ENCODE results near the gene TRIO. TPM values are rescaled to one million over a fixed set of nuclear protein-coding genes. Genes with fewer than 3 reads are reported as not detected.
"Not testable (repeated sequence)": the region's sequence is repeated elsewhere in the genome, so short reads cannot be mapped to it uniquely, and the experiment has no call there.

Gene TRIO
- total RNA-seq, 2 experiments from 2014 or later: 3.7 to 4.2 TPM

DNA sequence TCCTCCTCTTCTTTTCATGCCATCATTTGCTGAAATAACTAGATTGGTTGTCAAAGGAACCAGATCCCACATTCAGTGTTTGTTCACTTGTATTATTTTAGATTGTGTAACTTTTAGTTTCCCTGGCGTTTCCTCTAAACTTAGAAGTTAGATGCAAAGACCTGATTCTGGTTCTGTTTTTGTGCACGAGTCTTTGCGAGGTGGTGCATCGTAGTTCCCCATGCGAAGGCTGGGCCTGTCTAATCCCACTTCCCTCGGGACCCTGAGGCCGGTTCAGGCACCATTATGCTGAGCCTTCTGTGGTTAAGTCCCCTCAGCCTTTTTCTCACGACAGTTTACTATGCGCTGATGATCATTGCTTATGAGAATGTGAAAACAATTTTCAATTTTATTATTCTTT lies 219.3 kb downstream of the TRIO start:
- CTCF ChIA-PET: interaction anchor here (1.3 to 4.8 kb wide), 3 partner anchors 11 to 286 kb away, joined by 4 to 45 read pairs (median 7); no protein-coding TSS in a partner anchor
- POLR2A ChIA-PET: no interaction called here

DNA sequence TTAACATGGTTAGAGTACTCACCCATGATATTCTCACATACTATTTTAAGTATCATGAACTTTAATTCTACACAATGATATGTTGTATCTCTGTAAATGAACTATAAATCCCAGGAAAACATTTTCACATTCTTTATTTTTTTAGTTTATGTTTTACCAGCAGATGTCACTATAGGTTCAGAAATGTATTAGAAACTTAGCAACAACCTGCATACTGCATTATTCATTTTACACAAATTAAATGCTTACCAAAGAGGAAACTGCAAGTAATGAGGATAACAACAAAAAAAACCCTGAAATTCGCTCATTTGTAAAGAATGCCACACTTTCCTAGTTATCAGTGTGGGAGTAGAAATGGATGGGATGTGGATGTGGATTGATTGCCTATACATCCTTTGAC lies 221.0 kb downstream of the TRIO start:
- POLR2A ChIA-PET: no interaction called here
- CTCF ChIA-PET: interaction anchor here (0.8 to 4.8 kb wide), 7 partner anchors 22 to 293 kb away, joined by 3 to 45 read pairs (median 4); no protein-coding TSS in a partner anchor

DNA sequence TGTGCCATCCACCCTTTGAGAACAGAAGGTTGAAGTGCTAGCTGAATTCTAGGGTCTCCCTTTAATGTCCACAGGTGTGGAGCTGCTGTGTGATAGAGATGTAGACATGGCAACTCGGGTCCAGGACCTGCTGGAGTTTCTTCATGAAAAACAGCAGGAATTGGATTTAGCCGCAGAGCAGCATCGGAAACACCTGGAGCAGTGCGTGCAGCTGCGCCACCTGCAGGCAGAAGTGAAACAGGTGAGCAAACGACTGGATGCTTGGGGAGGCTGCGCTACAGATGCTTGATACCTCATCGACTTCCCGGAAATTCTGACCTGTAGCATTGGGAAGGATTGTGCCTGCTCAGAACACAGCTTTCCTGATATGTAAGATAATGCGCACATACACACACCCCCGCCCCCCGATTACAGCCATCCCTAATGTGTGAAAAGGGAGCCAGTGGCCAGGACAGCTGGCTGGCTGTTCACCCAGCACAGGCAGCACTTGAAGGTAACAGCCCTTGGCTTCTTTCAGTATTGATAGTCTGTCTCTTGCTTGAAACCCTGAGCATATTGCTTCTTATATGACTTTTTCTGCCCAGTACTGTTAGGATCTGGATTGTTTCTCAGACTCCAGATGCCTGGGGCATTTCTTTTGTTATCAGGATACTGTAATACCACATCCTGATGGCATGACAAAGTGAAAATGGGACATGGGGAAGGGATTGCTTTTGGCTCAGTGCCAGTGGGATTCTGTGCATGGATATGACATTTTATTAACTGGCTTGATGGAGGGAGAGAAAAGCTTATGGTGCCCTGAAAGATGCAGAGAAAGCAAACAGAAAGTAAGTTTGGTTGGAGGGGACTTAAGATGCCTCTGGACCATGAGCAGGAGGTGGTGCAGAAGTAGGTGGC lies 221.7 kb downstream of the TRIO start:
- ChIA-PET POLR2A (no interaction called here), CTCF (interaction anchor here (0.6 to 4.8 kb wide), 9 partner anchors 13 to 293 kb away, joined by 3 to 45 read pairs (median 4); no protein-coding TSS in a partner anchor)

DNA sequence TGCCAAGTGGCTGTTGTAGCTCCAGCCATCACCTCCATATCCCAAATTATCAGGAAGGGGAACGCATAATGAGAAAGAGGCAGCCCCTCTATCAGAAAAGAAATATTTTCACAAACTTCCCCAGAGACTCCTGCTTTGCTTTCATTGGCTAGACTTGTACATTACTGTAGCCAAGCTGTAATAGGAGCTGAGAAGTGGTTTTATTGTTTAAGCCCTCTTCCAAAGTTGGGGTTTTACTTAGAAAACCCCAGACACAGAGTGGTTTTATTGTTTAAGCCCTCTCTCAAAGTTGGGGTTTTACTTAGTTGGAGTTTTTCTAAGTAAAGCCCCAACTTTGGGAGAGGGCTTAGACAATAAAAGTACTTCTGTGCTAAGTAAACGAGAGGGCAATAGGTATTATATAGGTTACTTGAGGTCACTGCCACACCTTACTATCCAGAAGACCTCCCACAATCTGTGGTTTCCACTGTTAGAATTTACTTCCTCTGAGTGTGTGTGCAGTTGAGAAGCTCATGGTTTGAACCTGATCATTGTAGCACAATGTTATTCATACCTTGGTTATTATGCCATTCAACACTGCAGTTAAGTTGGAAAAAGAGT lies 222.8 kb downstream of the TRIO start:
- ChIA-PET CTCF (interaction anchor here (0.7 to 4.8 kb wide), 4 partner anchors 14 to 282 kb away, joined by 3 to 45 read pairs (median 4); no protein-coding TSS in a partner anchor), POLR2A (interaction anchor here (0.6 to 1.1 kb wide), 2 partner anchors 47 to 281 kb away, joined by 4 read pairs; no protein-coding TSS in a partner anchor)

DNA sequence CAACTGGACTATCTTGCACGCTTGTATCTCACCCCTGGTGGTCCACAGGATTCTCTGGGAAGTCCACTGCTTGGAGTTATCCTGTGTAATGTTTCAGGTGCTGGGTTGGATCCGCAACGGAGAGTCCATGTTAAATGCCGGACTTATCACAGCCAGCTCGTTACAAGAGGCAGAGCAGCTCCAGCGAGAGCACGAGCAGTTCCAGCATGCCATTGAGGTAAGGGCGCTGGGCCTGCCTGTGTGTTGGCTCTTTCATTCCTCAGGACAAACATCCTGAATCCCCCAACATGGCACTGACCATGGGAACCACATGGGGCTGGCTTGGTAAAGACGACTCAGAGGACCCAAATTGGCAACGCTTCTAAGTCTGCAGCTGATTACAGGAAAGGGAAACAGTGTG lies 223.6 kb downstream of the TRIO start:
- ChIA-PET CTCF (interaction anchor here (4.8 kb wide), 1 partner anchor 282 kb away, joined by 45 read pairs; no protein-coding TSS in a partner anchor), POLR2A (interaction anchor here (1.1 kb wide), 1 partner anchor 47 kb away, joined by 4 read pairs; no protein-coding TSS in a partner anchor)

DNA sequence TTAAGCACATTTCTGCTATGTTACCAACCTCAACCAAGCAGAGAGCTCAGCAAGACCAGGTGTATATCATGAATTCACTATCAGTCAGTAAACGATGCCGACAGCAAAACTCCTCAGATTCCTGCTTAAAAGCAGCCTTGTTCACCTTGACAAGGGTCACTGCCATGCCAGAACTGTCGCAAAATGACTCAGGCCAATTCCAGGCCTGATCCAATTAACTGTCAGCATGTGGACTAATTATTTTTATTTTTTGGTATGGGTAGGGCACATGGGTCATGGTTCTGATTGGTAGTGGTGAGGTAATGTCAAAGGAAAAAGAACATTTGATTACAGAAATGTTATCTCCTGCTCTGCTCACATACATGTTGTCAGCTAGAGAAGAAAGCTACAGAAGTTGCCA lies 224.2 kb downstream of the TRIO start:
- ChIA-PET POLR2A (no interaction called here), CTCF (interaction anchor here (4.8 kb wide), 1 partner anchor 281 kb away, joined by 45 read pairs; no protein-coding TSS in a partner anchor)

DNA sequence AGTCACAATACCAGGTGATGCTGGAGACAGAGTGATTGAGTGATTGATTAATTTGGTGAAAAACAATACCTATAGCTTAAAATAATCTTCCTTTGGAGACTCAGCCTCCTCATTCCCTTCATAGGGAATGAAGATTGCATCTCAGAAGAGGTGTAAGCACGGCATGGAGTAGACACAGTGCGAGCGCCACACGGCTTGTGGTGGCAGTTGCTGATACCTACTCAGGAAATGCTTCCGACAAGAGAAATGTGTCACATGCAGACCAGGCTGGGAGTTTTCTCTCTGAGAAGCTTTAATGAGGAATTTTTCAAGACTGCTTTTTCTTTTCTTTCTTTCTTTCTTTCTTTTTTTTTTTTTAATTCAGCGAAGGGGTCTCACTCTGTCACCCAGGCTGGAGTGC lies 226.6 kb downstream of the TRIO start:
- CTCF ChIA-PET: interaction anchor here (3.7 kb wide), 1 partner anchor 278 kb away, joined by 16 read pairs; no protein-coding TSS in a partner anchor
- POLR2A ChIA-PET: no interaction called here

DNA sequence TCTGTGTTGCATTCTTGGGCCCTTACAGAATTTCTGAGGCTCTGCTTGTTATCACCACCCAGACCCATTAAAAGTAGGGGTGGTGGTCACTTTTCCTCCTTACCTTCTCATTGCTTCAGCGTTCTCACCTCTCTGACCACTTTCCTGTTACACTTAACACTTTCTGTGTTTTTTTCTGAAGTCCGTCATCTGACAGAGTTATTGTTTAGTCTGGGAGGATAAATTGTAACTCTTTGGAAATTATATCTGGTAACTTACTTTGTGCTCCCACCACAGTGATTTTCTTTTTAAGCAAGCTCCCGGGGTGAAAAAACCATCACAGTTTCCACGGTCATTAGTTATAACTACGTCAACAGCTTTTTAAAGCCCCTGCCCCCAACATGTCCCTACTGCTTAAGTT lies 227.2 kb downstream of the TRIO start:
- ChIA-PET CTCF (interaction anchor here (3.7 kb wide), 1 partner anchor 278 kb away, joined by 16 read pairs; no protein-coding TSS in a partner anchor), POLR2A (no interaction called here)

DNA sequence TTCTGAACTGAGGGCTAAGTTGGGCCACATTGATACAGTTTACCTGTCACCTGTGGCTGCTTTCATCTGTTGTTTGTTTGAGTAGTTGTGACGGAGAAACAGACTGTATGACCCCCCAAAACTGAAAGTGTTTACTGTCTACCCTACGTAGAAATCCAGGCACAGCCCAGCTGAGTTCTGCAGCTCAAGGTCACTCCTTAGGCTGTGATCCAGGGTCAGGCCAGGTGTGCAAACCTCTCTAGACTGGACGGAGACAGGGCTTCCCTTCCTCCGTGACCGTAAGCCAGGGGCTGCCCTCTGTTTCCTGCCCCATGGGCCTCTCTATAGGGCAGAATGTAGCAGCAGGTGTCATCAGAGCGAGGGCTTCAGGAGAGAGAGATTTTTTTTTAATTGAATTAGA lies 230.5 kb downstream of the TRIO start:
- ChIA-PET CTCF (no interaction called here), POLR2A (no interaction called here)

DNA sequence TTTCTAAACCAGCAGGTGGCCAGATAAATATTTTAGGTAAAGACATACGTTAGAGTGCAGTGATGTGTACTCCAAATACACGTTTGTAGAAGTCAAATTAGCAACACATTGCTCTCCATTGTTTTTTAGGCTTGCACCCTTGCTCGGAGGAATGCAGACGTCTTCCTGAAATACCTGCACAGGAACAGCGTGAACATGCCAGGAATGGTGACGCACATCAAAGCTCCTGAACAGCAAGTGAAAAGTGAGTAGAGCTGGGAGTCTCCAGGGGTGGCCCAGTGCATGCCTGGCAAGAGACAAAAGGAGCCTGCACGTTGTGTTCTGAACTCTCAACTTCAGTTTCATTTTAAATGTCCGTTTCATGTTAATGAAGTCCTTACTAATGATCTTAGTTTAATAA lies 231.0 kb downstream of the TRIO start:
- ChIA-PET POLR2A (no interaction called here), CTCF (no interaction called here)

DNA sequence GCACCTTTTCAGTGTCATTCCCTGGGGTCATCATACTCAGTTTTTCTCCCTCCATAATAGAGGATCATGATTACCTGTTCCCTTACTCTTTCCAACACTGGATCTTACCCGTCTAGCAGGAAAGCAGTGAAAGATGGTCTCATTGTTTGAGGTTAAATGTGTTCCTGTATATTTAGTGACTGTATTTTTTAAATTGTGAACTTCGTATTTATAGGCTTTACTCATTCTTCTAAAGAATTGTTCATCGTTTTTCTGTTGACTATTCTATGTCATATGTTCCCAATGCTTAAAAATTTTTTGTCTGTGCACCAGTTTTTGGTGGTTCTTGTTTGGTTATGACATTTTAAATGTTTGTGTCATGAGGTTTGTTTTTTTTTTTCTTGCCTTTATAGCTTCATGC lies 233.6 kb downstream of the TRIO start:
- ChIA-PET CTCF (no interaction called here), POLR2A (no interaction called here)

DNA sequence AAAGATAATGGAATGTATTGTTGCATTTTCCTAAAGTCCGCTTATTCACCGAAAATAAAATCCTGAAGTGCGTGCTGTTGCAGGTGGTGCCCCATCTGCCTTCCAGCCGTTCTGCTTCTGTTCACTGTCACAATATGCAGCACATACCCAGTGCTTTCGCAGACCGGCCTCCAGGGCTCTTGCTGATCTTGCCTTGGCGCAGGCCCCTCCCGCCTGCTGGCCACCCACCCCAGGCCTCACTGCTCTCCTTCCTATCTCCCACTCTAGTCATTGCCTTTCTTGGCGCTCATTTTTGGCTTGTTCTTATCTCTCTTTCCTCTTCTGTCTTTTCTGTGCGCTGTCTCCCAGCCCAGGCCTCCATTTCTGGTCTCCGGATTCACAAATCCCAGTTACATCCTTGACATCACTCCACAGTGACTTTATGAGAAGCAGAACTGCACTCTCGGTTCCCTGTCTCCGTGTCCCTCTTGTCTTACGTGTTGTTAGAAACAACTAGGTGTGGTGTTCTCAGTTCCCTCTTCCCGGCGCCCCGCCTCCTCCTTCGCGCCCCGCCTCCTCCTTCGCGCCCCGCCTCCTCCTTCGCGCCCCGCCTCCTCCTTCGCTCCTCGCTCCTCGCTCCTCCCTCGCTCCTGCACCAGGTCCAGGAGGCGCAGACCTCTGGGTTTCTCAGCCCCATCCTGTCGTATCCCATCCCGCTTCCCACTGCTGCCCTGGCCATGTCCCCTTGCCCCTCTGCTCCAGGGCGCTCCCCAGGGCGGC lies 236.8 kb downstream of the TRIO start:
- CTCF ChIA-PET: no interaction called here
- POLR2A ChIA-PET: no interaction called here

DNA sequence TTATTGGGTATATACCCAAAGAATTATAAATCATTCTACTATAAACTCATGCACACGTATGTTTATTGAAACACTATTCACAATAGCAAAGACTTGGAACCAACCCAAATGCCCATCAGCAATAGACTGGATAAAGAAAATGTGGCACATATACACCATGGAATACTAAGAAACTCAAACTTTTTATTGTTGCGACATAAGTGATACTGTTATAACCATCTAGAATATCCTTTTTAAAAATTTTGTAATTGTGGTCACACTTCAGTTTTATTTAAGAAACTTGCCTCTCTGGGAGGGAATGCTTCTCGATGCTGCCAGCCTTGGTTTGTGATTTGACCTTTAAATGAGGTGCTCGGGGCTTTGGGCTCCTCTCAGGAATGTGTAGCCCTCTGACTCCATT lies 237.6 kb downstream of the TRIO start:
- POLR2A ChIA-PET: no interaction called here
- CTCF ChIA-PET: no interaction called here

DNA sequence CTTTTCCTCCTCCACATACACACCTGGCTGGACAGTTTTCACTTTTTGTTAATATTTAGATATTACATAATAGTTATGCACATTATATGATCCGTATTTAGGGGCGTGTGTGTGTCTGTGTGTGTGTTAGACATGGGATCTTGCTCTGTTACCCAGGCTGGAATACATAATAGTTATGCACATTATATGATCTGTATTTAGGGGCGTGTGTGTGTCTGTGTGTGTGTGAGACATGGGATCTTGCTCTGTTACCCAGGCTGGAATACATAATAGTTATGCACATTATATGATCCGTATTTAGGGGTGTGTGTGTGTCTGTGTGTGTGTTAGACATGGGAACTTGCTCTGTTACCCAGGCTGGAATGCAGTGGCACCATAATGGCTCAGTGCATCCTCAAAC lies 239.5 kb downstream of the TRIO start:
- CTCF ChIA-PET: interaction anchor here (0.7 kb wide), 1 partner anchor 413 kb away, joined by 3 read pairs; no protein-coding TSS in a partner anchor
- POLR2A ChIA-PET: no interaction called here

DNA sequence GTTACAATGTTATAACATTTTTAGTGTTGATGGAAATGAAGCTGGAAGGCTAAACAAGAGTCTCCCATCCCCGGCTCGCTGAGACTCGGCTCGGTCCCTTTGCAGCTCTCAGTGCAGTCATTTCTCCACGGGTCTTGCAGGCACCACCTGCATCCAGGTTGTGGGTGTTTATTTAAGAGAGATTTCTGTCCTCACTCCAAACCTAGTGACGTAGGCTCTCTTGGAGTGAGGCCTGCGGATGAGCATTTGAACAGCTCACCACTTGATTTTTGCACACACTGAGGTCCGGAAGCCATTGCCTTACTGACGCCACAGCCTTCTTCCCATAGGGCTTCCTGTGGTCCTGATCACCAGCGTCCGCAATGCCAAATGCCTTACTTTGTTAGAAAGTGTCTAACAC lies 240.8 kb downstream of the TRIO start:
- ChIA-PET POLR2A (no interaction called here), CTCF (no interaction called here)

DNA sequence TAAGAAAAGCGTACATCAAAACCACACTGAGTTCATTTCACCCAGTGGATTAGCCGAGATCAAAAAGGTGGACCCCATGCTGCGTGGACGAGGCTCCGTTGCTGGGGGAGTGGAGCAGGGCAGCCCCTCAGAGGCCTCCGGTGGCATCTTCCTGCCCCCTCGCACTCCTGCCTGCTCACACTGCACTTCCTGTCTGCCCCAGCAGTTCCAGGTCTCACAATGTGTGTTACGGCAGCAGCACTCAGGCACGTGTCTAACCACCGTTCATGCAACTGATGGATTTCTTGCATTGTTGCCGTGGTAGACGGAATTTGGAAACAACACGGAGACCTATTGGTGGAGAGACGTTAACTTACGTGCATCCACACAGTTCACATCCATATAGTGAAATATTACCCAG lies 241.9 kb downstream of the TRIO start:
- POLR2A ChIA-PET: no interaction called here

DNA sequence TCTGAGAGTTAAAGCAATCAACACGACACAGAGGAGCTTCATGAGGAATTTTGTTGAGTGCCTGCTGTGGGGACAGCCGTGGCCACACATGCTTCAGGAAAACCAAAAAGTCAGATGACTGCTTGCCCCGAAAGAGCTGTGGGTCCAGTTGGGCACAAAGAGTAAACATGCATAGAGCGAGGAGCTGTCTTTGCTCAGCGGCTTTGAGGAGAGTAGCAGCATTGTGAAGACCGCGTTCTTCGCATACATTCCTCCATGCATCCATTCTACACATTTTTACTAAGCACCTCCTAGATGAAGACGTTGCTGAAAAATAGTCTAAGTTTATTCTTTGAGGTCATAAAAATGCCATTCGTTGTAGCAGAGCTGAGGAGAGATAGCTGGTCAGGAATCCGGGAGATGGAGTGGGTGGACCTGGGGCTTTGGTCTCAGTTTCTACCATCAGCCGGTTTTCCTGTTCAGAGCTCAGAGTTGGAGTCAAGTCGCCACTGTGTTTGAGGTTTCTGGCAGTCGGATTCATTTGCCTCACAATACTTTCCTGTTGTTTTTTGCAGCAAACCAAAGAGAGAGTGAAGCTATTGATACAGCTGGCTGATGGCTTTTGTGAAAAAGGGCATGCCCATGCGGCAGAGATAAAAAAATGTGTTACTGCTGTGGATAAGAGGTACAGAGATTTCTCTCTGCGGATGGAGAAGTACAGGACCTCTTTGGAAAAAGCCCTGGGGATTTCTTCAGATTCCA lies 243.9 kb downstream of the TRIO start:
- CTCF ChIA-PET: interaction anchor here (0.6 to 1.5 kb wide), 4 partner anchors 28 to 1328 kb away, joined by 3 to 4 read pairs (median 4); no protein-coding TSS in a partner anchor
- POLR2A ChIA-PET: no interaction called here

More for the DNA sequence above, 241.9 kb downstream of the TRIO start:
- CTCF ChIA-PET: no interaction called here

DNA sequence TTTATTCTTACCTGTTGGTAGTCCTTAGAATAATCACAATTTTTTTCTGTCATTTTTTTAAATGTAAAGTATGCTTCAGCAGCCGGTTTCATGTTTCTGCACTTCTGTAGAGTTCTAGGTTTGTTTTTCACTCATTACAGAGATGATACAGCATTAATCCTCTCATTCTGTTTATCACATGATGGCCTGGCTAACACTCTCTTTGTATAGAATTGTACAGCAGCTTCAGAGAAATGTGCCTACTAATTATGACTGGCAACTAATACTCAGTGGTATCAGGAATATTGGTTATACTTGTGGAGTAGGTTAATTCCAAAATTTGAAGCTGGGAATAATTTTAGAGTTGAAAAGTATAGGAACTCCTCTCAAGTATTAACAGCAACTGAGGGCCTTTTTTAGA lies 245.6 kb downstream of the TRIO start:
- POLR2A ChIA-PET: no interaction called here
- CTCF ChIA-PET: no interaction called here

DNA sequence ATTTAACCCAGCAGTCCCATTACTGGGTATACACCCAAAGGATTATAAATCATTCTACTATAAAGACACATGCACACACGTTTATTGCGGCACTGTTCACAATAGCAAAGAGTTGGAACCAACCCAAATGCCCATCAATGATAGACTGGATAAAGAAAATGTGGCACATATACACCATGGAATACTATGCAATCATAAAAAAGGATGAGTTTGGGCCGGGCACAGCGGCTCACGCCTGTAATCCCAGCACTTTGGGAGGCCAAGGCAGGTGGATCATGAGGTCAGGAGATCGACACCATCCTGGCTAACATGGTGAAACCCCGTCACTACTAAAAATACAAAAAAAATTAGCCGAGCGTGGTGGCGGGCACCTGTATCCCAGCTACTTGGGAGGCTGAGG lies 249.4 kb downstream of the TRIO start:
- CTCF ChIA-PET: interaction anchor here (1.1 kb wide), 1 partner anchor 28 kb away, joined by 3 read pairs; no protein-coding TSS in a partner anchor
- POLR2A ChIA-PET: not testable (repeated sequence)
